HG02870 (cell line): ENCODE measurements around the gene VAT1.
"Not testable (repeated sequence)": the region's sequence is repeated elsewhere in the genome, so short reads cannot be mapped to it uniquely, and the experiment has no call there.

Source experiments
- ATAC-seq: cut with Tn5 transposase; IDR thresholded peaks from one replicate; pipeline ENCODE4 v1.9.1; 2021; ENCODE audit warnings: mild to moderate bottlenecking, moderate library complexity; ENCODE audit not compliant: unreplicated experiment

VAT1 gene

DNA sequence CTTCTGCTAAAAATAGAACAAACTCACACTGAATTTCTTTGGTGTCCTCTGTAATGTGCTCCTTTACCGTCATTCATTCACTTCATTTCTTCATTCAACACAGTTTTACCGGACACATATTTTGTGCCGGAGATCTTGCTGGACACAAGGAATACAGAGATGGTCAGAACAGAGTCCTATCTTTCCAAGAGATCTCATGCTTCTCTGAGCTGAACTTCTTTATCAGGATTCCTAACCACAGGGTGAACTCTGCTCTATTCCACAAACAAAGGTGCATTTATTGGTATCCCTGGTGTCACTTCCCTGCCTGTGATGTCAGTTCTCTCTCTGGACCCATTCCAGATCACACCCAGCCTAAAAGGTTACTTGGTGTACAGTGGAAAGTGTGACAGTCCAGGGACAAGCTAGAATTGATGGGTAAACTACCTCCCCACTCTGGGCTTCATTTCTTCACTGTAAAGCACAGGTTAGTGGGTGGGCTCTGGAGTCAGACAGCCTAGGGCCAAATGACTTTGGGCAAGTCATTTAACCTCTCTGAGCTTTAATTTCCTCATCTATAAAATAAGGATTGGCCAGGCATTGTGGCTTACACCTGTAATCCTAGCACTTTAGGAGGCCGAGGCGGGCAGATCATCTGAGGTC lies 11.4 kb downstream of the VAT1 start:
- ATAC-seq = no peak

DNA sequence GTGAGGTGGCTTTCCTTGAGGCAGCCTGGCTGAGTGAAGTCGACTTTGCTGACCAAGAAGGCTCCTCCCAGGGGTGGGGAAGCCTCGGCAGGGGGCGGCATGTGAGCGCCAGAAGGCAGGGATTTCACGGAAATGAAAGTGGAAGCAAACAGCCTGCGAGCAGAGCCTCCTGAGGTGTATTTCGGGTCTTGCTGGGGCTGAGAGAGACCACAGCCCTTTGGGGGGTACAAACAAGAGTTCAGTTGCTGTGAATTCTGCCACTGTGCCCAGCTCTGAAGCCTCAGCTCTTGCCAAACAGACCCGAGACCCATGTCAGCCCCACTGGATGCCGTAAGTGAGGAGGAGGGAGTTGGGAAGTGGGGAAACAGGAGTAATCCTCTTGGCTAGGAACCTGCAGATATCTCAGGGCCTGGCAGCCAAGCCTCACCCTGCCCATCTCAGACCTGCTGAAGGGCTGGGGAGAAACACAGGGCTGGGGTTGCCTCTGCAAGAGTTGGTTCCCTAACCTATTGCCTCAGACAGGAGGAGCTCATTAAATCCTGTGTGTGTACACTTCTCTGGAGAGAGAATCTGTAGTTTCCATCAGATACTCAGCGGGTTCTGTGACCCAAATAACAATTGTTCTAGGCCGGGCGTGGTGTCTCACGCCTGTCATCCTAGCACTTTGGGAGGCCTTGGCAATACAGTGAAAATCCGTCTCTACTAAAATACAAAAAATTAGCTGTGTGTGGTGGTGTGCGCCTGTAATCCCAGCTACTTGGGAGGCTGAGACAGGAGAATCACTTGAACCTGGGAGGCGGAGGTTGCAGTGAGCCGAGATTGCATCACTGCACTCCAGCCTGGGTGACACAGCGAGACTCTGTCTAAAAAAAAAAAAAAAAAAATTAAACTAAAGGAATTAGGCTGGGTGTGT lies 15.3 kb downstream of the VAT1 start, which contains the start of gene IFI35:
TSS of gene IFI35 (plus strand) at position 146 of the 913 bp plus-strand sequence. CDS start at position 310, 164 bp downstream.
- ATAC-seq = no peak

GRCh38 chr17:43003542-43004172 lies 18.5 kb downstream of the VAT1 start:
- no peak for ATAC-seq

GRCh38 chr17:43000894-43001293 lies 21.3 kb downstream of the VAT1 start:
- ATAC-seq = not testable (repeated sequence)

DNA sequence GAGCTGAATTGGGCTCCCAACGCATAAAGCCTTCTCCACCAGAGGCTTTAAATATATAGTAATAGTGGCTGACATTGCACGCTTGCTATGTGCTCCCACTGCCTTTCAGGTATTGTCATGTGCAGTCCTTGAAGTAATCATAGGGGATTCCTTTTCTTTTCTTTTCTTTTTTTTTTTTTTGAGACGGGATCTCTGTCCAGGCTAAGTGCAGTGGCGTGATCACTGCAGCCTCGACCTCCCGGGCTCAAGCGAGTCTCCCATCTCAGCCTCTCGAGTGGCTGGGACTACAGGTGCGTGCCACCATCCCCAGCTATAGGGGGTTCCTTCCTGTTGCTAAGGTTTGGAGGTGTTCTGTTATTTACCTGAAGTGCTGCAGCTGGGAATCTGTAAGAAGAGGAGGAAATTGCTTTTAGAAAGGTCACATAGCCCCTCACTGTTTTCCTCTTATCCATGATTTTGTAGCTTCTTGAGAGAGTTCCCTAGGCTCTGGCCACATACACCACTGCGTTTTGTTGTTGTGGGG lies 23.1 kb downstream of the VAT1 start:
- no peak for ATAC-seq

GRCh38 chr17:42997984-42998938 lies 23.9 kb downstream of the VAT1 start, which contains the start of gene RPL27:
Gene RPL27 (plus strand): TSS chr17:42998419. CDS start chr17:42998751, 332 bp downstream.
- peak; percentile 93 for ATAC-seq

DNA sequence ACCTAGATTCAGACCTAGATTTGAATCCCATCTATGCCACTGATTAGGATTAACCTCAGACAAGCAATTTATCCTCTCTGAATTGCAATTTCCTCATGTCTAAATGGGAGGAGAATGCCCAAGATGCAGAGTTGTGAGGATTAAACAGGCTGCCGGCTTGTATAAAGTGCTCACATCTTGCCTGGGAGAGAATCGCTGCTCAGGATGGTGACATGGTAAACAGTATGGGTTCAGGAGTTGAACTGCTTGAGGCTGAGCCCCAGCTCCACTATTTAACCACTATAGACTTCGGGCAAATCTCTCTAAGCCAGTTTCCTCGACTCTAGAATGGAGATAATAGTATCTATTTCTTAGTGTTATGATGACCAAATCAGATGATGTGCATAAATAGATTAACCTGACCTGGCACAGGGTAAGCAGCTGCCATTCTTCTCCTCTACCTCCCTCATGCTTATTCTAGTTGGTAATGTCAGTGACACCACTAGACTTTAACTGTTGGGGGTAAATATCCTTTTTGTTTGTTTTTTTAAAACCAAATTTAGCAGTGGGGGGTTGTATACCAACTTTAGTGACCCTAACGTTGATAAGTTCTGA lies 24.7 kb downstream of the VAT1 start:
- no peak for ATAC-seq

DNA sequence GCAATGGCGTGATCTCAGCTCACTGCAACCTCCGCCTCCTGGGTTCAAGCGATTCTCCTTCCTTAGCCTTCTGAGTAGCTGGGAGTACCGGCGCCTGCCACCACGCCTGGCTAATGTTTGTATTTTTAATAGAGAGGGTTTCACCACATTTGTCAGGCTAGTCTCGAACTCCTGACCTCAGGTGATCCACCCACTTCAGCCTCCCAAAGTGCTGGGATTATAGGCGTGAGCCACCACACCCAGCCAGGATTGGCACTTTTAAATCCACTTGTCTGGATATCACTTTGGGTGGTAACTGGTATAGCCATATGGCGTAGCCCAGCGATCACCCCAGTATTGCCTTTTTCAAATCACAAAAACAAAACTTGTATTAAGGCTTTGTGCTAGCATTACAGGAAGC lies 28.3 kb downstream of the VAT1 start:
- ATAC-seq = not testable (repeated sequence)

- no peak for ATAC-seq
Measured at GRCh38 chr17:42992872-42993271, 29.3 kb downstream of the VAT1 start.

GRCh38 chr17:42991471-42991870 lies 30.7 kb downstream of the VAT1 start:
- no peak for ATAC-seq

DNA sequence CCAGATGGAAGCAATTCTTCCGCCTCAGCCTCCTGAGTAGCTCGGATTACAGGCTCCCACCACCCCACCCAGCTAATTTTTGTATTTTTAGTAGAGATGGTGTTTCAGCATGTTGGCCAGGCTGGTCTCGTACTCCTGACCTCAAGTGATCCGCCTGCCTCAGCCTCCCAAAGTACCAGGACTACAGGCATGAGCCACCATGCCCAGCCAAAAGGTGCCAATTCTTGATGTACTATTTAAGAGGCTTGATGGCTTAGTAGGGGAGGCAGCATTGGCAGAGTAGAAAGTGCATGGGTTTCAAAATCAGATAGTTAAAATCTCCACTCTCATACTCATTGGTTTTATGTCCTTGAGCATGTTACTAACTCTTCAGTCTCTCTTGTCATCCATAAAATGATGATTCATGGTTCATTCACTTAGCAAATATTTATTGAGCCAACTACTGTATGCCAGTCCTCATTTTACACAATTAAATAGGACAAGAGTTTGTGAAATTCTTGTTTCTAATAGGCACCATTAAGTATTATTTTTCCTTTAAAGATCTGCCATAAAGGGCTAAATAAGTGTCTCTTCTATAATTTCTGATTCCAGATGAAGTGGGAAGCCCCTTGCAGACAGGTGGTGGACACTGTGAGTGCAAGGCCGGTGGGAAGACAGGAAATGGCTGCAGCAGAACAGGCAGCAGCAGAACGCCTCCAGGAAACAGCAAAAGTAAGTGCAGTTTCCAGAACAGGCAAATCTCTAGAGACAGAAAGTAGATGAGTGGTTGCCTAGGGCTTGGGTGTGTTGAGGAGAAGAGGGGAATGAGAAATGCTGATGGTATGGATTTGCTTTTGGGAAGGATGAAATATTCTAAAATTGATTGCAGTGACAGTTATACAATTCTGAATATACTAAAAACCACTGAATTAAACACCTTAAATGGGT lies 32.2 kb downstream of the VAT1 start:
- no peak for ATAC-seq

DNA sequence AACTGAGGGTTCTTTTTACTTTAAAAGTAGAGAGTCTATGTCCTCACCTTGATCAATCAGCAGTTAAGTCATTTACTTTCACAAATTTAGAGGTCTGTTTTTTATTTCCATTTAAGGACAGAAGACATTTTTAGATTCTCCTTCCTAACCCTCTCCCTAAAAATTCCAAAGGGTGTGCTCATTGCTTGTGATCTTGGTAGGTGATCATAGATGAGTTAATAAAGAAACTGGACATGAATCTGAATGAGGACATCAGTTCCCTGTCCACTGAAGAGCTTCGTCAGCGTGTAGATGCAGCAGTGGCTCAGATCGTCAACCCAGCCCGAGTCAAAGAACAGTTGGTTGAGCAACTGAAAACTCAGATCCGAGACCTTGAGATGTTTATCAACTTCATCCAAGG lies 33.0 kb downstream of the VAT1 start:
- ATAC-seq = no peak

- peak; percentile 43 for ATAC-seq
Measured at GRCh38 chr17:42985225-42985624, 37.0 kb downstream of the VAT1 start.

DNA sequence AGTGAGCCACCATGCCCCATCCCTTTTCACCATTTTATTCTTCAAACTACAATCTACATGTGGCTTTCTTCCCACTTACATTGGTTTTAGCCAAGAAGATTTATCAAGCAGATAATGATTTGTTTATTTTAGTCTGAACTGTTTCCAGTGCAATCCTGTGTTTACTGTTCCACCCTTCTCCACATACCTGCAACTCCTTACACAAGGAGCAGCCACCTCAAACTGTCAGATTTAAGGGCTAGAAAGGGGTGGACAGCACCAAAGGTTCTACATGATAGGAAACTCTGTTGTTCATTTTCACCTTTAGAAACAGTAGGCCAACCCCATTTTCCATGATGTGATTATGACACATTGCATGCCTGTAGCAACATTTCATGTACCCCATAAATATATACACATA lies 39.9 kb downstream of the VAT1 start:
- ATAC-seq = no peak

DNA sequence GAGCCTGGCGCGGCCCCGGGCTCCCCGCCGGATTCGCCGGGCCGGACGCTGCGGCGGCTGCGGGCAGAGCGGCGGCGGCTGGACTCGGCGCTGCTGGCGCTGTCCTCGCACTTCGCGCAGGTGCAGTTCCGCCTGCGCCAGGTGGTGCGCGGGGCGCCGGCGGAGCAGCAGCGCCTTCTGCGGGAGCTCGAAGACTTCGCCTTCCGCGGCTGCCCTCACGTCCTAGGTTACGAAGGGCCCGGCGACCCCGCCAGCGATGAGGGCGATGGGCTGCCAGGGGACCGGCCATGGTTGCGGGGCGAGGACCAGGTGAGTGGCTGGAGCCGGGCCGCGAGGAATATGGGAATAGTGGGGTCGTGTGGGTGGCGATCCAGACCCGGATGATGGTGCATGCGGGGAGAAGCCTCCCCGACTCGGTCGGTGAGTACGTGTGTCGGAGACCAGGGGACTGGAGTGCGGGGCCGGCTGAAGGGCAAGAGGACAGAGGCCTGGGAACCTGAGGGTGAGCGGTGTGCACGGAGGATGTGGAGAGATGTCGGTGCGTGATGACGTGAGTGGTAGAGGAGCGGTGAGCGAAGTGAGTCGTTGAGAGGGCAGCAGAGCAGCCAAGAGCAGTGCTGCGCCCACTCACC lies 41.3 kb downstream of the VAT1 start:
- peak; percentile 30 for ATAC-seq

- peak; percentile 54 for ATAC-seq
Measured at GRCh38 chr17:42980274-42980765, 41.9 kb downstream of the VAT1 start, which contains the start of gene RUNDC1. Gene RUNDC1 (plus strand): TSS chr17:42980565. CDS start chr17:42980577, 12 bp downstream.

DNA sequence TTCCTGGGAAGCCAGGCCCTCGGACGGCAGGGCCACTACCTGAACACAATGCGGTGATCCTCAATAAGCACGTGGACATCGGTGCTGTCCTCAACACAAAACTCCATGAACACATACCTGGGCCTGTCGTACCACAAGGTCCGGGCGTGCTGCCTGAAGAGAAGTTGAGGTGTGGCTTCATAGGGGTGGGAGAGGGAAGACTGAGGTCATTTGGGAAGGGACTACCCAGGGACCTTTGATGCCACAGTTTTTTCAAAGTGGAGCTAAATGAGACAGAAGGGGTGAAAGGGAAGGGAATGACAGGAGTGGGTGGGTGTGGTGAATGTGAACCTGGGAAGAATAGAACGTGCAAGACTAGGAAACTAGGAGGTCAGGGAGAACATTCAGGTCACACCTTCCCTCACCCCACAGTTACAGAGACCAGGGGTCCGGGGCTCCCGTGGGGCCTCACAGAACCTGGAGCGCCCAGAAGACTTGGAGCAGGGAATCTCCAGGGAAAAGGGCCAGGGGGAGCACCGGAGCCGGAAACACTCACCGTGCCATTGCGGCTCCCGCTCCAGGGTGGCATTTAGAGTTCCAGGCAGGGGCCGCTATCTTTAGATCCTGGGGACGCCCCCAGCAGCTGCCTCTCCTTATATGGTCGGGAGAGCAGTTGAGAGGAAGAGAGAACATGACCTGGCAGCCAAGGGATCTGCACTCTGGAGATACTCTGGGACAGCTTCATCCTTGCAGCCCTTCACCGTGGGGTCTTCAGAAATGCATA lies 42.5 kb downstream of the VAT1 start, which contains the start of gene PTGES3L:
TSS of gene PTGES3L (minus strand) at position 570 of the 763 bp plus-strand sequence. CDS start at position 543, 27 bp downstream.
- ATAC-seq = no peak
